Adipose tissue (tissue), 3 donors: ENCODE results near the gene GTSE1. TPM values are rescaled to one million over a fixed set of nuclear protein-coding genes. Genes with fewer than 3 reads are reported as not detected.

ENCODE experiments used
- H3K27ac ChIP-seq: one replicate; pipeline ENCODE4 v1.5.1; 2013; ENCODE audit warnings: low read depth, low read length
- WGBS, 3 donors: extraction: QIAGEN DNeasy Blood & Tissue Kit; methylation state at CpG; one replicate each; pipeline ENCODE4 v1.1.7; 2013; 5-methylcytosine and 5-hydroxymethylcytosine counted together
- polyA plus RNA-seq, 3 donors: library from polyadenylated mRNA; stranded (reverse); fragments of 200-250 nt; gene quantifications; one replicate each; pipeline ENCODE4 v1.2.3, GENCODE V29; 2013
- donor health status: healthy with polysubstance abuse.
- donor health status: Bipolar disorder and iron deficiency.
- donor health status: healthy.

The GTSE1 gene
- polyA plus RNA-seq, 3 donors, result 0.13 to 0.49 (median 0.34) TPM

GRCh38 chr22:46355369-46355995 lies 58.8 kb downstream of the GTSE1 start:
- 50 to 61% (median 54%) methylated on average over 22 of the region's 22 CpGs for WGBS, 3 donors
- no peak overlapping the region for H3K27ac ChIP-seq

GRCh38 chr22:46355996-46356471 lies 59.4 kb downstream of the GTSE1 start:
- no peak overlapping the region for H3K27ac ChIP-seq
- 85 to 89% (median 88%) methylated on average over 12 of the region's 12 CpGs for WGBS, 3 donors

GRCh38 chr22:46356496-46357480 lies 60.1 kb downstream of the GTSE1 start:
- 89 to 92% (median 90%) methylated on average over 22 to 23 of the region's 23 CpGs for WGBS, 3 donors
- H3K27ac ChIP-seq, result no peak overlapping the region

- 80 to 86% (median 81%) methylated on average over 19 of the region's 19 CpGs for WGBS, 3 donors
Observed at GRCh38 chr22:46357711-46358520, 61.2 kb downstream of the GTSE1 start.

GRCh38 chr22:46358766-46359165 lies 62.1 kb downstream of the GTSE1 start:
- H3K27ac ChIP-seq, result no peak overlapping the region
- 89 to 93% (median 92%) methylated on average over 6 of the region's 6 CpGs for WGBS, 3 donors

More at GRCh38 chr22:46357711-46358520, 61.2 kb downstream of the GTSE1 start:
- no peak overlapping the region for H3K27ac ChIP-seq

- no peak overlapping the region for H3K27ac ChIP-seq
- WGBS, 3 donors, result 89 to 92% (median 91%) methylated on average over 14 of the region's 14 CpGs
Observed at GRCh38 chr22:46359362-46359761, 62.7 kb downstream of the GTSE1 start.

- 85 to 90% (median 85%) methylated on average over 5 of the region's 5 CpGs for WGBS, 3 donors
- H3K27ac ChIP-seq, result no peak overlapping the region
Observed at GRCh38 chr22:46360097-46360496, 63.4 kb downstream of the GTSE1 start.

- 85 to 91% (median 89%) methylated on average over 10 of the region's 10 CpGs for WGBS, 3 donors
- H3K27ac ChIP-seq, result no peak overlapping the region
Observed at GRCh38 chr22:46360891-46361290, 64.2 kb downstream of the GTSE1 start.

- no peak overlapping the region for H3K27ac ChIP-seq
- 43 to 69% (median 62%) methylated on average over 11 of the region's 11 CpGs for WGBS, 3 donors
Observed at GRCh38 chr22:46361826-46362202, 65.1 kb downstream of the GTSE1 start.

- WGBS, 3 donors, result 48 to 70% (median 64%) methylated on average over 25 of the region's 25 CpGs
- H3K27ac ChIP-seq, result no peak overlapping the region
Observed at GRCh38 chr22:46362203-46362933, 65.7 kb downstream of the GTSE1 start.

GRCh38 chr22:46362934-46363515 lies 66.4 kb downstream of the GTSE1 start:
- WGBS, 3 donors, result 86 to 97% (median 87%) methylated on average over 14 to 15 of the region's 15 CpGs
- H3K27ac ChIP-seq, result no peak overlapping the region

- no peak overlapping the region for H3K27ac ChIP-seq
- 82 to 87% (median 85%) methylated on average over 35 of the region's 35 CpGs for whole genome bisulfite sequencing, 3 donors
Observed at GRCh38 chr22:46363611-46364321, 67.1 kb downstream of the GTSE1 start.

- H3K27ac ChIP-seq, result no peak overlapping the region
- 78 to 83% (median 82%) methylated on average over 24 to 26 of the region's 26 CpGs for WGBS, 3 donors
Observed at GRCh38 chr22:46364341-46365165, 67.9 kb downstream of the GTSE1 start.

GRCh38 chr22:46365166-46365624 lies 68.5 kb downstream of the GTSE1 start:
- no peak overlapping the region for H3K27ac ChIP-seq
- 88 to 94% (median 91%) methylated on average over 22 of the region's 22 CpGs for WGBS, 3 donors

- 72 to 91% (median 87%) methylated on average over 18 to 19 of the region's 19 CpGs for WGBS, 3 donors
- H3K27ac ChIP-seq, result no peak overlapping the region
Observed at GRCh38 chr22:46366327-46366731, 69.7 kb downstream of the GTSE1 start.
